ENCODE results near the gene MX2.
"Not testable (repeated sequence)": the region's sequence is repeated elsewhere in the genome, so short reads cannot be mapped to it uniquely, and the experiment has no call there.

The MX2 gene

GRCh38 chr21:41338455-41338854 lies 23.4 kb upstream of the MX2 start:
- no peak for DNase-seq

- DNase-seq = no peak
Measured at GRCh38 chr21:41342035-41342434, 19.8 kb upstream of the MX2 start.

- no peak for DNase-seq
Measured at GRCh38 chr21:41344146-41344545, 17.7 kb upstream of the MX2 start.

- no peak for DNase-seq
Measured at GRCh38 chr21:41345356-41345755, 16.5 kb upstream of the MX2 start.

- DNase-seq = no peak
Measured at GRCh38 chr21:41345934-41346685, 15.7 kb upstream of the MX2 start.

- no peak for DNase-seq
Measured at GRCh38 chr21:41346758-41347157, 15.1 kb upstream of the MX2 start.

GRCh38 chr21:41348434-41348833 lies 13.4 kb upstream of the MX2 start:
- DNase-seq = no peak

- DNase-seq = no peak
Measured at GRCh38 chr21:41349126-41349525, 12.7 kb upstream of the MX2 start.

GRCh38 chr21:41349619-41350390 lies 12.0 kb upstream of the MX2 start:
- DNase-seq = no peak

- no peak for DNase-seq
Measured at GRCh38 chr21:41350436-41351155, 11.2 kb upstream of the MX2 start.

GRCh38 chr21:41357546-41357945 lies 4.3 kb upstream of the MX2 start:
- DNase-seq = no peak

GRCh38 chr21:41358193-41359166 lies 3.3 kb upstream of the MX2 start:
- DNase-seq = no peak

- DNase-seq = no peak
Measured at GRCh38 chr21:41359286-41359685, 2.5 kb upstream of the MX2 start.

- DNase-seq = not testable (repeated sequence)
Measured at GRCh38 chr21:41359754-41360071, 2.1 kb upstream of the MX2 start.

- no peak for DNase-seq
Measured at GRCh38 chr21:41360072-41360821, 1.6 kb upstream of the MX2 start.

- DNase-seq = no peak
Measured at GRCh38 chr21:41361053-41361785, 608 bp upstream of the MX2 start.

GRCh38 chr21:41362605-41363369 lies 960 bp downstream of the MX2 start:
- DNase-seq = no peak

GRCh38 chr21:41363370-41364270 lies 1.8 kb downstream of the MX2 start:
- DNase-seq = no peak

GRCh38 chr21:41364308-41364707 lies 2.5 kb downstream of the MX2 start:
- no peak for DNase-seq

Data from activated CD4-positive, alpha-beta T cell treated with anti-CD3 and anti-CD28 coated beads, Interleukin-10, Interleukin-2, amounts not matched to agents 100 ng/mL and 50 ng/mL, durations not matched to agents 16 hours and 8 hours (primary cell).